HFFc6 (cell line): Measurements from ENCODE around the gene PRKG1. TPM values are rescaled to one million over a fixed set of nuclear protein-coding genes. Genes with fewer than 3 reads are reported as not detected.

Source experiments
- DNase-seq: peaks from one replicate; pipeline ENCODE4 v3.0.0-alpha.2; 2018
- H3K27ac Mint-ChIP-seq: 2 replicates; pipeline ENCODE4 v1.8.0; 2020; ENCODE audit warnings: mild to moderate bottlenecking, mixed read lengths
- H3K27me3 Mint-ChIP-seq: 2 replicates; pipeline ENCODE4 v1.8.0; 2021; ENCODE audit warnings: mild to moderate bottlenecking, moderate library complexity, mixed read lengths; ENCODE audit not compliant: insufficient read depth
- H3K36me3 Mint-ChIP-seq: 2 replicates; pipeline ENCODE4 v1.8.0; 2021; ENCODE audit warnings: low read depth, mixed read lengths
- H3K4me1 Mint-ChIP-seq: 2 replicates; pipeline ENCODE4 v1.8.0; 2020; ENCODE audit warnings: low read depth, mixed read lengths
- H3K4me3 Mint-ChIP-seq: 2 replicates; pipeline ENCODE4 v1.8.0; 2020; ENCODE audit warnings: mild to moderate bottlenecking, moderate library complexity, mixed read lengths
- H3K9me3 Mint-ChIP-seq: 2 replicates; pipeline ENCODE4 v1.8.0; 2020; ENCODE audit warnings: mild to moderate bottlenecking, mixed read lengths
- total RNA-seq, 6 experiments: library from RNA; stranded (reverse); fragmentation: NEBNext Ultra II Directional; extraction: Animal tissue kit (Norgen Biotek cat#: 25700); gene quantifications; 2 replicates in 1 of 6; 3 replicates in 5 of 6; pipeline ENCODE4 v1.2.3, GENCODE V29; 2021
- TF ChIP-seq, protein P1 (sequence below): fragments of 200-600 bp; sonication (generic); IDR thresholded peaks from 2 replicates; pipeline ENCODE4 v1.5.0; 2021; ENCODE audit warnings: antibody characterized with exemption, mild to moderate bottlenecking

PRKG1 gene
- total RNA-seq, 6 experiments from 2014 or later, result 9.3 to 10.1 (median 9.8) TPM

GRCh38 chr10:51079766-51080165, 5.5 kb downstream of the PRKG1 start:
- no peaks in the 10 kb centered on the region for H3K36me3 Mint-ChIP-seq
- H3K4me3 Mint-ChIP-seq, result no peak overlapping the region
- peaks cover 3% of the 10 kb centered on the region; the same call in 1 of the 2 replicates for H3K27me3 Mint-ChIP-seq
- TF ChIP-seq, protein P1, sequence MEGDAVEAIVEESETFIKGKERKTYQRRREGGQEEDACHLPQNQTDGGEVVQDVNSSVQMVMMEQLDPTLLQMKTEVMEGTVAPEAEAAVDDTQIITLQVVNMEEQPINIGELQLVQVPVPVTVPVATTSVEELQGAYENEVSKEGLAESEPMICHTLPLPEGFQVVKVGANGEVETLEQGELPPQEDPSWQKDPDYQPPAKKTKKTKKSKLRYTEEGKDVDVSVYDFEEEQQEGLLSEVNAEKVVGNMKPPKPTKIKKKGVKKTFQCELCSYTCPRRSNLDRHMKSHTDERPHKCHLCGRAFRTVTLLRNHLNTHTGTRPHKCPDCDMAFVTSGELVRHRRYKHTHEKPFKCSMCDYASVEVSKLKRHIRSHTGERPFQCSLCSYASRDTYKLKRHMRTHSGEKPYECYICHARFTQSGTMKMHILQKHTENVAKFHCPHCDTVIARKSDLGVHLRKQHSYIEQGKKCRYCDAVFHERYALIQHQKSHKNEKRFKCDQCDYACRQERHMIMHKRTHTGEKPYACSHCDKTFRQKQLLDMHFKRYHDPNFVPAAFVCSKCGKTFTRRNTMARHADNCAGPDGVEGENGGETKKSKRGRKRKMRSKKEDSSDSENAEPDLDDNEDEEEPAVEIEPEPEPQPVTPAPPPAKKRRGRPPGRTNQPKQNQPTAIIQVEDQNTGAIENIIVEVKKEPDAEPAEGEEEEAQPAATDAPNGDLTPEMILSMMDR, result no peak
- no peaks in the 10 kb centered on the region for H3K9me3 Mint-ChIP-seq
- H3K4me1 Mint-ChIP-seq, result peaks cover 28% of the 10 kb centered on the region
- no peak for DNase-seq
- H3K27ac Mint-ChIP-seq, result no peak overlapping the region

DNA sequence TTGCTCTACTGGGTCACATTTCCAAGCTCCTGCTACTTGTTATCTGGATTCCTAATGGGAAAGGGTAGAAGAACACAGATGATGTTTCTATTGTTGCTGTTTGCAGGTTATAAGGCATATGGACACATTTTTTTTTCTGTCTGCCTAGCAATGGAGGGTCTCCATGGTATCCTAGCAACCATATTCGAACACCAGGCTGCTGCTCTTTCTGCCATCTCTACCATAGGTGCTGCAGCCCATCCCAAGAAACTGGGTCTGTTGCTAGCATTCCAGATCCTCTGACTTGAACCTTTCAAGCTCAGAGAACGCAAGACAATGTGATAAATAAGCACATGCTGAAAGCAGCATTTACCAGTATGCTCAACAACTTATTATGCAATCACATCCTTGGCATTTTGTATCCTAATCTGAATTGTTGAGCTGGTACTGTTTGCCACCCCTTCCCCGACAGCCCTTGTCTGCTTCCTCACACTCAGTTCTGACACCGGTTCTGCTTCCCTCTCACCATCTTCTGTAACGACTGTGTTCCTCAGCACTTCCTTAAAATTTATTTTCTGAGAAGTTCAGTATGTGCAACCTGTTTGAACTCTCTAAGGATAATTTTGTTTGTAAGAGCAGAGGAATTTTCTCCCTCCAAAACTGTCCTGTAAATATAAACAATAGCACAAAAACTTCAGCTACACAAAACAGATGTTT, 6.2 kb downstream of the PRKG1 start:
- DNase-seq, result no peak
- Mint-ChIP-seq H3K4me3 (no peak overlapping the region), H3K36me3 (no peaks in the 10 kb centered on the region), H3K9me3 (no peaks in the 10 kb centered on the region), H3K27ac (no peak overlapping the region), H3K4me1 (peaks cover 23% of the 10 kb centered on the region), H3K27me3 (peaks cover 3% of the 10 kb centered on the region; the same call in 1 of the 2 replicates)
- TF ChIP-seq, protein P1, result no peak

DNA sequence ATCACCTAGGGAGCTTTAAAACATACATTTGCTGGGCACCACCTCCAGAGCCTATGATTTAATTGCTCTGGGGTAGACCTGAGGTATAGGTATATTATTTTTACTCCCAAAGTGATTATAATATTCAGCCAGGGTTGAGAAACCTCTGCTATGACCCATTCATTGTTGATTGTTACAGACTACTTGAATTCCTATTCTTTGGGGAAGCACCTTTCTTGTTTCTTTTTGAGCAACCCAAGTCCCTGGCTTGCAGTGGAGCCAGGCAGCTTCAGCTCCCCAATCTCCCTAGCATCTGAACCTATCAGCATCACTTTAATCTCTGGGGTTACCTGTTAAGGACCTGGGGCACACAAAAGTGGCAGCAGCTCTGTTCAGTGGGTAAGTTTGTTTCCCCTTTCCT, 8.6 kb downstream of the PRKG1 start:
- no peak overlapping the region for H3K27ac Mint-ChIP-seq
- TF ChIP-seq, protein P1, result no peak
- no peaks in the 10 kb centered on the region for H3K36me3 Mint-ChIP-seq
- no peaks in the 10 kb centered on the region for H3K9me3 Mint-ChIP-seq
- peaks cover 3% of the 10 kb centered on the region; the same call in 1 of the 2 replicates for H3K27me3 Mint-ChIP-seq
- no peak overlapping the region for H3K4me3 Mint-ChIP-seq
- DNase-seq, result no peak
- no peaks in the 10 kb centered on the region; the same call in 1 of the 2 replicates for H3K4me1 Mint-ChIP-seq

DNA sequence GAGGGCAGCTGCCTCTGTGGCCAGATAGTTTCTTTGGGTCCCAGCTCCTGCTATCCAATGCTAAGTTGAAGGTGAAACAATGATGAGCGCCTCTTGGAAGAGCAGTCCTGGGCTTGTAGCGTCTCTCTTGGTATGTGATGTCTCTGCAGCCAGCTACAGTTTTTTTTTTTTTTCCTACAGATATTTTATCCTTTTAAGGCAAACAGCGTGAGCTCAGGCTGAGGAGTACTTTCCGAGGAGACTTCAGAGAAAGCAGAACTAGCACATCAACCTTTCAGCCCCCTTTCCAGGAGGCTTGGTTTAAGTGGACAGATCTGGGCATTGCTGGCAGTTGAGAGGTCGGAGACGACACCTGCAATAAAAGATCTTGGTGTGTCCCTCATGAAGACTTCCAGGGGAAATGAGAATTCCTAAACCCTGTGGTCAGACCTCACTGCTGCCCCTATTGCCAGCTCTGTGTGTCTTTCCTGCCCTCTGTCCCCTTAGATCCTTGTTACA, 9.1 kb downstream of the PRKG1 start:
- H3K4me1 Mint-ChIP-seq, result no peaks in the 10 kb centered on the region; the same call in 1 of the 2 replicates

DNA sequence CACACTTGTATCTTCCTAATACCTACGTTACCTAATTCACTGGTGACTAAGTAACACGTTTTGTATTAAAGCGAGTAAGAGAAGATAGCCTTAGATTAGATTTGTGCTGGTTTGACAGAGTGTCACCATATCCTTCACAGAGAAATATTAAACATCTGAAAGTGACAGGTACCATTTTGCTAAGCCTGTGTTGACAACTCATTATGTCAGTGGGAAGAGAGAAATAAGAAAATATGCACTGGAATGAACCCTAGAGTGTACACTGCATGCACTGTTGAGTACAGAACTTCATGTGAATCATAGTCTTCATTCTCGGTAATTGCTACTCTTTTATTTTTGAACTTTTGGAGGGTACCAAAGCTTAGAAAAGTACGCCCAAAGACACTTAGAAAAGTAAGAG, 10.9 kb downstream of the PRKG1 start:
- no peaks in the 10 kb centered on the region for H3K36me3 Mint-ChIP-seq
- peaks cover 4% of the 10 kb centered on the region; the same call in 1 of the 2 replicates for H3K4me1 Mint-ChIP-seq
- no peaks in the 10 kb centered on the region for H3K9me3 Mint-ChIP-seq
- H3K4me3 Mint-ChIP-seq, result no peak overlapping the region
- no peak for DNase-seq
- peaks cover 3% of the 10 kb centered on the region; the same call in 1 of the 2 replicates for H3K27me3 Mint-ChIP-seq
- TF ChIP-seq, protein P1, result no peak
- no peak overlapping the region for H3K27ac Mint-ChIP-seq

More for the DNA sequence above, 9.1 kb downstream of the PRKG1 start:
- no peaks in the 10 kb centered on the region for H3K9me3 Mint-ChIP-seq
- TF ChIP-seq, protein P1, result no peak
- DNase-seq, result no peak
- H3K27me3 Mint-ChIP-seq, result peaks cover 3% of the 10 kb centered on the region; the same call in 1 of the 2 replicates
- no peak overlapping the region for H3K4me3 Mint-ChIP-seq
- no peak overlapping the region for H3K27ac Mint-ChIP-seq
- H3K36me3 Mint-ChIP-seq, result no peaks in the 10 kb centered on the region
